HG03520 (cell line): Measurements from ENCODE around the gene PNKD.

Experiments used
- ATAC-seq: cut with Tn5 transposase; IDR thresholded peaks from one replicate; pipeline ENCODE4 v1.9.1; 2021; ENCODE audit warnings: mild to moderate bottlenecking, moderate library complexity; ENCODE audit not compliant: unreplicated experiment

Gene PNKD

DNA sequence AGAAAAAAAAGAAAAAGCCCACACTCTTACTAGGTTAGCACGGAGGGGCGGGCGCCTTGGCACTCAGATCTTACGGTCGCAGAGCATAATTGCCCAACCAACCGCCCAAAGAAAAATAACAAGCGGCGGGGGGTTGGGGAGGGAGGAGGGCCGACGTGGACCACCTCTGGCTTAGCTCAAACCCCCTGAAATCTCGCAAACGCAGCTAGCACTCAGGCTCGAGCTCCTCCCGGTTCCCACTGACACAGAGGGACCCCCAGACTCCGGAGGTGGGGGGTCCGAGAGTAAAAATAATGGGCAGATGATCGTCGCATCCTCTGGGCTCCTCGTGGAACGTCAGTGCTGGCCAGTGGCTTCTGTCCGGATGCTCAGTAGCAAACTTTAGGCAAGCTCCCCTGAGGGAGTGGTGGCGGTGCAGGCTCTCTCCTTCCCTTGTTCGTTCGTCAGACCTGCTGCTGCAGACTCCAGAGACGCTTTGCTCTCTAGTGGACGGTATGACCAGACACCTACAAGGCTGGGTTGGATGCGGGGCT, 98.4 kb downstream of the PNKD start:
- ATAC-seq, result no peak

DNA sequence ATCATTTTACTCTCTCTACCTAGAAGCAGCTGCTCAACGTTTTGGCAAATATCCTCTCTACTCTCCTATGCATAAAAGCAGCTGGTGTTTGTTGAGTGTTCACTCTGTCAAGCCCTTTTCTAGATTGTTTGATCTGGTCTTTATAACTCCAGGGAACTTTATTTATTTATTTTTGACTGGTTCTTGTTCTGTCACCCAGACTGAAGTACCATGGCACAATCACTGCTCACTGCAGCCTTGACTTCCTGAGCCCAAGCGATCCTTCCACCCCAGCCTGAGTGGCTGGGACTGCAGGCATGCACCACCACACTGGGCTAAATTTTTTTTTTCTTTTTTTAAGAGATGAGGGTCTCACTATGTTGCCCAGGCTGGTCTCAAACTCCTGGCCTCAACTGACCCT, 99.0 kb downstream of the PNKD start:
- no peak for ATAC-seq

DNA sequence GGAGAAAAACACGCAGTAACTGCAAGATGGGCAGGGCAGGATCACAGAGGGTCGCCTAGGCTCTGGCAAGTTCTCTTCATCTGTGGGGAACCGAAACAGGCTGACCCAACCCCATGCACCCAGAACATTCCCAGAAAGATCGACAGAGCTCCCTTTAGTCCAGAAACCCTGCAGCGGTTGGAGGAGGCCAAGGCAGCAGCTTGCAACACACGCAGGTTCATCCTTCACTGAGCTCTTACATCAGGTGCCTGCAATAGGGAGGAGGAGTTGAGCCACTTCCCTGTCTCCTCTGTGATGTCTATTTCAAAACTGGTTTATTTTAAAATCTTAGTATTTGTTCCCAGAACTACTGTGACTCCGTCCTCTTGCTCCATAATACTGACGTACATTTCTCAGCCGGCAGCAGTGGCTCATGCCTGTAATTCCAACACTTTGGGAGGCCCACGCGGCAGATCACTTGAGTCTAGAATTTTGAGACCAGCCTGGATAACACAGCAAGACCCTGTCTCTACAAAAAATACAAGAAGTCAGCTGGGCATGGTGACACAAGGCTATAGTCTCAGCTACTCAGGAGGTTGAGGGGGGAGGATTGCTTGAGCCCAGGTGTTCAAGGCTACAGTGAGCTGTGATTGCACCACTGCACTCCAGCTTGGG, 100.2 kb downstream of the PNKD start:
- ATAC-seq, result no peak

DNA sequence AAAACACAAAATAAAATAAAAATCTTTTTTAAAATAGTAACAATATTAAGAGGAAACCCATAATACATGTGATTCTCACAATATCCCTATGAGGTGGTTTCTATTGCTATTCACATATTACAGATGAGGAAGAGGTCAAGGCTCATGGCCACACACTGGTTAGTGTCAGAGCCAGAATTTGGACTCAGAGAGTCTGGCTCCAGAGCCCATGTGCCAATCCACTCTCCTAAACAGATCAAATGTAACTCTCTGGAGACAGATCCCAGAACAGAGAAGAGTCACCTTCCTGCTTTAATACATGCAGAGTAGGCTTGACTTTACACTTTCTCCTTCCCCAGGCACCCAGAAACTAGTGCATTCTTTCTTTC, 101.6 kb downstream of the PNKD start:
- ATAC-seq, result no peak

DNA sequence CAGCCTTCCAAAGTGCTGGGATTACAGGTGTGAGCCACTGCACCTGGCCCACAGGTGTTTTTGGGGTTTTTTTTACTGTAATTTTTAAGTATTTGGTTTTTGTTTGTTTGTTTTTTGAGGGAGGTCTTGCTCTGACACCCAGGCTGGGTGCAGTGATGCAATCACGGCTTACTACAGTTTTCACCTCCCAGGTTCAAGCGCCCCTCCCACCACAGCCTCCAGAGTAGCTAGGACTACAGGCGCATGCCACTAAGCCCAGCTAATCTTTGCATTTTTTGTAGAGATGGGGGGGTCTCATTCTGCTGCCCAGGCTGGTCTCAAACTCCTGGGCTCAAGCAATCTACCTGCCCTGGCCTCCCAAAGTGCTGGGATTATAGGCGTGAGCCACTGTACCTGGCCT, 104.5 kb downstream of the PNKD start:
- no peak for ATAC-seq

DNA sequence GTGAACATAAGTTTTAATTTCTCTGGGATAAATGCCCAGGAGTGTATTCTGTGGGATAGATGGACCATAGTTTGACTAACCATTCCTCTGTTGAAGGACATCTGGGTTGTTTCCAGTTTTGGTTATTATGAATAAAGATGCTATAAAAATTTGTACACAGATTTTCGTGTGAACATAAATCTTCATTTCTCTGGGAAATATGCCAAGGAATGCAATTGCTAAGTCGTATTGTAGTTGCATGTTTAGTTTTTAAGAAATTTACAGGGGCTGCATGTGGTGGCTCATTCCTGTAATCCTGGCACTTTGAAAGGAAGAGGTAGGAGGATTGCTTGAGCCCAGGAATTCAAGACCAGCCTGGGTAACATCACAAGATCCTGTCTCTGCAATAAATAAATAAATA, 104.9 kb downstream of the PNKD start:
- ATAC-seq, result no peak

DNA sequence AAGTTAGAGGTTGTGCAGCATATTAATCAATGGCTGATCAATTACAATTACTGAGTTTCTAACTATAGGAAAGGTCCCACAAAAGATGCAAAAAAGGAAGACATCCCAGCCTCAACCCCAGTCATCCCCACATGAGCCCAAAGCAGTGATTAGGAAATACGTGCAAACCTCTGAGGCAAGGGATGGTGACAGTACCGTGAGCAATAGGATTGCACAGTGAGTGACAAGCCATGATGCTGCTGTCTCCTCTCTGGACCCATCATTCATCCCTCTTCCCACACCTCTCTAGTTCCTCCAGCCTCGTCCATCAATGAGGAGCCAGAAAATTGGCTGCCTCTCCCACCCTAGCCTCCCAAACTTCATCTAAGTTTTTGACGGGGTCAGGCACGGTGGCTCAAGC, 107.7 kb downstream of the PNKD start:
- ATAC-seq, result no peak

DNA sequence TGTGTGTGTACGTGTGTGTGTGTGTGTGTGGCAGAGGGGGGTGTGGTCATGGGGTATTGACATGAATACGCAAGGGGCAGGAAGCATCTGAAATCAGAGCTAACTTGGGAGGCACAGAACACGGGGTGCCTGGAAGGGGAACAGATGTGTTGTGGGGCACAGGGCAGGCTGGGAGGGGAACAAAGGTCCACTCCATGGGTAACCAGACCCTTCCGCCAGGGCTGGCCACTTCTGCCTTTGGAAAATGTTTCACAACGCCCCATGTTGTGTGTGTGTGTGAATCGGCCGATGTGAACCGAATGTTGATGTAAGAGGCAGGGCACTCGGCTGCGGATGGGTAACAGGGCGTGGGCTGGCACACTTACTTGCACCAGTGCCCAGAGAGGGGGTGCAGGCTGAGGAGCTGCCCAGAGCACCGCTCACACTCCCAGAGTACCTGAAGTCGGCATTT, 111.6 kb downstream of the PNKD start, which contains the start of gene SLC11A1:
SLC11A1 (plus strand) TSS at position 358 of the 451 bp plus-strand sequence. CDS start 96 bp downstream, outside the sequence.
- no peak for ATAC-seq

DNA sequence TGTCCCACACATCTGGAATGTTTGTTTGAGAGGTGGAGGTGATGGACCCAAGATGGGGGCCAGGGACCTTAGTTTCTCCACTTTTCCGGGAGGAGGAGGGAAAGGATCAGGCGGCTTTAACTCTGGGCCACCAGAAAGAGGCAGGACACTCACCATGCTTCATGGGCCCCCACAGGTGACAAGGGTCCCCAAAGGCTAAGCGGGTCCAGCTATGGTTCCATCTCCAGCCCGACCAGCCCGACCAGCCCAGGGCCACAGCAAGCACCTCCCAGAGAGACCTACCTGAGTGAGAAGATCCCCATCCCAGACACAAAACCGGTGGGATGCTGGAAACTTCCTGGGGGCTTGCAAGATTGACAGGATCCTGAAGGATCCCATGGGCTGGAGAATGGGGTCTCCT, 112.5 kb downstream of the PNKD start:
- no peak for ATAC-seq

DNA sequence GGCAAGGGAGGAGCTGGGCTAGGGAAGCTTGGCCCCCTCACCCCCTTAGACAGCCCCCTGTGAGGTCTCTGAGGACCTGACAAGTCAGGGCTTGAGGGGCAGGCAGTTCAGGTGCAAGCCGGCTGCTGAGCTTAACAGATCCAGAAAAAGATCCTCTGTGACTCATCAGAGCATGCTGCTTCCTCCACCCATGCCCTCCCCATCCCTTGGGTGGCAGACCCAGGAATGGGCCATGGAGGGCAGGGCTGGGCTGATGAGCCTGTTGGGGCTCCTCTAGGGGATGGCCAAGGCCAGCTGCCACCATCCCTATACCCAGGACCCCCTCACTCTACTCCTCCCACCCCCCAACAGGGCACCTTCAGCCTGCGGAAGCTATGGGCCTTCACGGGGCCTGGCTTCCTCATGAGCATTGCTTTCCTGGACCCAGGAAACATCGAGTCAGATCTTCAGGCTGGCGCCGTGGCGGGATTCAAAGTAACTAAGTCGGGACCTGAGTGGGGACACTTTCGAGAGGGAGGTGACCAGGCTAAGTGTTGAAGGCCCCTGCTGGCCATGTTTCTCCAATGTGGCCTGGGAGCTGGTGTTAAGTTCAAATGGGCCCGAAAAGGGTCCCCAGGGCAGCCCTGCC, 113.7 kb downstream of the PNKD start:
- no peak for ATAC-seq

DNA sequence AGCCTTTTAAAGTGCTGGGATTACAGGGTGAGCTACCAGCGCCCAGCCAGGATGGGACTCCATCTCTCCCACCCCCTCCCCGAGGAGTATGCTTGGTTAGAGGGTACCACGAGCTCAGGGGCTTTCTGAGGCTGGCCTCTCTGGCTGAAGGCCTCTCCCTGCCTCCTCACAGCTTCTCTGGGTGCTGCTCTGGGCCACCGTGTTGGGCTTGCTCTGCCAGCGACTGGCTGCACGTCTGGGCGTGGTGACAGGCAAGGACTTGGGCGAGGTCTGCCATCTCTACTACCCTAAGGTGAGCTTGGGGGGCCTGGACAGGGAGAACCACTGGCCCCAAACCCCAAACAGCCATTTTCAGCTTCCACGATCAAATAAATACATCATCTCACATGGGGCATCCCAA, 114.7 kb downstream of the PNKD start:
- no peak for ATAC-seq

DNA sequence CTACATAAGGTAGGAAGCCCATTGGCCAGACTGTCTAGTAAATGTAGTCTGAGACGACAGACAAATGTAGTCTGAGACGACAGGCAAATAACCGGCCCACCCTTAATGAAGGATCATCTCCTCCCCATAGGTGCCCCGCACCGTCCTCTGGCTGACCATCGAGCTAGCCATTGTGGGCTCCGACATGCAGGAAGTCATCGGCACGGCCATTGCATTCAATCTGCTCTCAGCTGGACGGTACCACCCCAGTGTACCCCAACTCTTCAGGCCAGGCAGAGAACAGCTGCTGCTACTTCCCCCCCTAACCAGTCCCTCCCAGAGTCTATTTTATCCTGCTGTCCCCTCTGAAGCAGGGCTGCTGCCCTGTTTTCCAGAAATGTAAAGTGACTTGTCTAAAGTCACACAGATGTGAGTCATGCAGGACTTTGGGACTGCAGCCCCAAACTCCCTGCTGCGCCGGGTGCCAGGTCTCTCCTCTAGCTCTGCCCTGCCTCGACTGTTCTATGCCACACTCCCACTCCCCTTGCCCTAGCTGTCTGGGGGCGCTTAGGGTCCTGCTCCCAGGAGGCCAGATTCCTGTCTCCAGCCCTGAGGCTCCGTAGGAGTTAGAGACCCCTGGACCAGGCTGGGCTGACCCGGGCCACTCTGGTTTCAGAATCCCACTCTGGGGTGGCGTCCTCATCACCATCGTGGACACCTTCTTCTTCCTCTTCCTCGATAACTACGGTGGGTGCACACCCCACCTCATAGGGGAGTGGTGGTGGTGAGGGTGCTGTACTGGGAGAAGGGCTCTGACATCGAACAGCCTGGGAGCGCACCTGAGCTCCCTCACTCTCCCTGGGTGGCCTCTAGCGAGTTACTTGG, 116.4 kb downstream of the PNKD start:
- ATAC-seq, result no peak

DNA sequence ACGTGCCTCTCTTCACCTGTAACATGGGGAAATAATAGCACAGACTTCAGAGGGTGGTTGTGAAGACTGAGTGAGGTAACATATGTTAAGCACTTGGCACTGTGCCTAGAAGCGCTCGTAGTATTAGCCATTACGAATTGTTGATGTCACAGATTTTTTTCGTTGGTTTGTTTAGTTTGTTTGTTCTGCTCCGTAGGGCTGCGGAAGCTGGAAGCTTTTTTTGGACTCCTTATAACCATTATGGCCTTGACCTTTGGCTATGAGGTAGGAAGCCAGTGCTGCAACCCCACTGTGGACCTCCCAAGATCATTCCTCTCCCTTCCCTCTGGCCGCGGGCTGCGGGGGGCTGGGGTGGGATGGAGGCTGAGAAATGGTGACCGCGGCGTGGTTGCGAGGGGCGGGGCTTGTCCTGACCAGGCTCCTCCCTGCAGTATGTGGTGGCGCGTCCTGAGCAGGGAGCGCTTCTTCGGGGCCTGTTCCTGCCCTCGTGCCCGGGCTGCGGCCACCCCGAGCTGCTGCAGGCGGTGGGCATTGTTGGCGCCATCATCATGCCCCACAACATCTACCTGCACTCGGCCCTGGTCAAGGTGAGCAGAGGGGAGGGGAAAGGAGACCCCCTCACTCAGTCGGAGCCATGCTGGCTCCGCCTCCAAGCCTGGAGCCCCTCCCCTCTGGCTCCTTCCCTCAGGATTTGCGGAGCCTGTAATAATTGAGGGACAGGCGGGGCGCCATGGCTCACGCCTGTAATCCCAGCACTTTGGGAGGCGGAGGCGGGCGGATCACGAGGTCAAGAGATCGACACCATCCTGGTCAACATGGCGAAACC, 117.3 kb downstream of the PNKD start:
- no peak for ATAC-seq

DNA sequence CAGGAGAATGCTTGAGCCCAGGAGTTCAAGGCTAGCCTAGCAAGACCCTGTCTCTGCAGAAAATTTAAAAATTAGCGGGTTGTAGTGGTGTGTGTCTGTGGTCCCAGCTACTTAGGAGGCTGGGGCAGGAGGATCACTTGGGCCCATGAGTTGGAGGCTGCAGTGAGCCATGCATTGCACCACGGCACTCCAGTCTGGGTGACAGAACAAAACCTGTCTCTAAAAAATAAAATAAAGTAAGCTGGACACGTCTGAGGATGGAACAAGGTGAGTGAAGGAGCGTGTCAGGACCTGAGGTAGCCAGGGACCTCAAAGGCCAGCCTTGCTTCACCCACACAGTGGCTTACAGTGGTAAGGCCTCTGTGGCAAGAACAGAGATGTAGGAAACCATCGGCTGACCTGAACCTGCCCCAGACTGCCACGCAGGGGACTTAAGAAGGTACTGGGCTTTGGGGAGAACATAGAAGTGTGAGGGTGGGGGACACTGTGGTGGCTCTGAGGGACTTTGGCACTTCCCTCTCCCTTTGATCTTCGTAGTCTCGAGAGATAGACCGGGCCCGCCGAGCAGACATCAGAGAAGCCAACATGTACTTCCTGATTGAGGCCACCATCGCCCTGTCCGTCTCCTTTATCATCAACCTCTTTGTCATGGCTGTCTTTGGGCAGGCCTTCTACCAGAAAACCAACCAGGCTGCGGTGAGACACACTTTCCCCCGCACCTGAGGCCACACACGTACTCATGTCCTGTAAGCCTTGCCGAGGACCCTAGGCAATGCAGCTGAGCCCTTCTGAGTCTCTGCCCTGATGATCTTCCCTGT, 119.2 kb downstream of the PNKD start:
- no peak for ATAC-seq

DNA sequence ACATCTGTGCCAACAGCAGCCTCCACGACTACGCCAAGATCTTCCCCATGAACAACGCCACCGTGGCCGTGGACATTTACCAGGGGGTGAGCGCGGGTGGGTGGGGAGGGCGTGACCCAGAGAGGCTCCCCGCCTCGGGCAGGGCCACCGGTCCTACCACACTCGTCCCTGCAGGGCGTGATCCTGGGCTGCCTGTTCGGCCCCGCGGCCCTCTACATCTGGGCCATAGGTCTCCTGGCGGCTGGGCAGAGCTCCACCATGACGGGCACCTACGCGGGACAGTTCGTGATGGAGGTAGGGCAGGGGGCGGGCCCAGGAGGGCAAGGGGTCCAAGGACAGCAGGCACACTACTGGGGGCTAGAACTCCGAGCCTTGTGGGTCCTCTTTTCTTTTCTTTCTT, 120.9 kb downstream of the PNKD start:
- ATAC-seq, result no peak

DNA sequence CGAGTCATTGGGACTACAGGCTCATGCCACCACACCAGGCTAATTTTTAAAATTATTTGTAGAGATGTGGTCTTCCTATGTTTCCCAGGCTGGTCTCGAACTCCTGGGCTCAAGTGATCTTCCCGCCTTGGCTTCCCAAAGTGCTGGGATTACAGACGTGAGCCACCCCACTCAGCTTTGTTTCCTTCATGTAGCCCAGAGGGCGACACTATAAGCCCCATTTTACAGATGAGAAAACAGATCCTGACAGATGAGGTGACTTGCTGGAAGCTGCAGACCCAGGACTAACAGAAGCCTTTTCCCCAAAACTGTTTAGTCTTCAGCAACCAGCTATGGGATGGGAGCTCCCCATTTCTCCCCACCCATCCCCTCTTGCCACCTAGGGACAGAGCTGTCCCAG, 122.1 kb downstream of the PNKD start:
- no peak for ATAC-seq

DNA sequence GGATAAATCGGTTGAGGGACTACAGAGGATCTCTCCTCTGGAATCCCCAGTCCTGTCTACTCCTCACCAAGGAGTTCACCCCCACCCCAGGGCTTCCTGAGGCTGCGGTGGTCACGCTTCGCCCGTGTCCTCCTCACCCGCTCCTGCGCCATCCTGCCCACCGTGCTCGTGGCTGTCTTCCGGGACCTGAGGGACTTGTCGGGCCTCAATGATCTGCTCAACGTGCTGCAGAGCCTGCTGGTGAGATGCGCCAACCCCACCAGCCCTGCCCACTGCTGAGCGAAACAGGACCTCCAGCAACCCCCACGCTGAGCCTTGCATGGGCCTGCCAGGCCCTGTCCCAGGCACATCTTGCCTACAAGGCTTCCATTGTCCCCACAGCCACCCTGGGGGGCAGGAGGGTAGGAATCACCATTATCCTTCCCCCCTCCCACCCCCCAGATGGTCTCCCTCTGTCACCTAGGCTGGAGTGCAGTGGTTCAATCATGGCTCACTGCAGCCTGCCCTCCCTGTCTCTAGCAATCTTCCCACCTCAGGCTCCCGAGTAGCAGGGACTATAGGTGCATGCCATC, 122.7 kb downstream of the PNKD start:
- no peak for ATAC-seq

DNA sequence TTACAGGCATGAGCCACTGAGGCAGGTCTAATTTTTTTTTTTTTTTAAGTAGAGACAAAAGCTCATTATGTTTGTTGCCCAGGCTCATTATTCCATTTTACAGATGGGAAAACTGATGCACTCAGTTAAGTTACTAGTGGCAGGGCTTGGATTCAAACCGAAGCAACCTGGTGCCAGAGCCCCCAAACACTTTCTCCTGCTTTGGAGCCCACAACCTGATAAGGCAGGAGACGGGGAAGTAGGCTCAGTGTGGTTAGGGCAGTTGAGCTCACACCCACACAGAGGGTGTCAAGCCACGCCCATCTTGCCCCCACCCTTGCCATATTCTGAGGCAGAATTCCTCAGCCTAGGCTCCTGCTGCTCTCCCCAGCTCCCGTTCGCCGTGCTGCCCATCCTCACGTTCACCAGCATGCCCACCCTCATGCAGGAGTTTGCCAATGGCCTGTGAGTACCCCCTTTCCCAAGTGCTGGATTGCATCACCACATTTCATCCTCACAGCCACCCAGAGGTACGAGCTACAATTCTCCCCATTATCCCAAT, 123.5 kb downstream of the PNKD start:
- no peak for ATAC-seq
